CD14-positive monocyte (primary cell): ENCODE measurements around the gene OLFML1. TPM values are rescaled to one million over a fixed set of nuclear protein-coding genes. Genes with fewer than 3 reads are reported as not detected.

Source experiments
- DNase-seq, 3 donors: peaks; one replicate each; pipeline ENCODE4 v3.0.0-alpha.2; 2011 to 2022
- H2AFZ ChIP-seq: 2 replicates; pipeline ENCODE4 v1.6.0; 2012; ENCODE audit warnings: mild to moderate bottlenecking, low read depth, low read length, inconsistent platforms; ENCODE audit not compliant: insufficient read depth, poor library complexity, severe bottlenecking
- H3K27ac ChIP-seq, 2 donors: 1 replicate in 1 of 2; 2 replicates in 1 of 2; pipeline ENCODE4 v1.5.1; 2012 to 2013; ENCODE audit warnings: low read length in 2 of 2, control low read depth in 1 of 2, inconsistent platforms in 1 of 2, low read depth in 1 of 2, mild to moderate bottlenecking in 1 of 2
- H3K27me3 ChIP-seq, 2 donors: one replicate each; pipeline versions ENCODE4 v1.6.0 to v1.6.1; 2011 to 2013; ENCODE audit warnings: low read length in 2 of 2; ENCODE audit not compliant: control insufficient read depth in 2 of 2, insufficient read depth in 2 of 2
- H3K36me3 ChIP-seq, 2 donors: replicated peaks in 1 of 2; 1 replicate in 1 of 2; 2 replicates in 1 of 2; pipeline versions ENCODE4 v1.5.1 to v1.6.1; 2012 to 2013; ENCODE audit warnings: low read length in 2 of 2, control low read depth in 1 of 2, inconsistent platforms in 1 of 2, mild to moderate bottlenecking in 1 of 2; ENCODE audit not compliant: insufficient read depth in 2 of 2, control insufficient read depth in 1 of 2
- H3K4me1 ChIP-seq, 2 donors: 1 replicate in 1 of 2; 2 replicates in 1 of 2; pipeline versions ENCODE4 v1.5.1 to v1.6.1; 2012 to 2013; ENCODE audit warnings: low read length in 2 of 2, control low read depth in 1 of 2, inconsistent platforms in 1 of 2, mild to moderate bottlenecking in 1 of 2, moderate library complexity in 1 of 2; ENCODE audit not compliant: insufficient read depth in 2 of 2, control insufficient read depth in 1 of 2
- H3K4me2 ChIP-seq: replicated peaks from 2 replicates; pipeline ENCODE3; 2012; ENCODE audit warnings: low read length, moderate library complexity, mild to moderate bottlenecking; ENCODE audit not compliant: poor library complexity, severe bottlenecking; ENCODE audit errors: extremely low read depth
- H3K4me3 ChIP-seq, 3 experiments: fragments of 200-600 bp in 1 of 3; sonication (generic) in 1 of 3; replicated peaks in 1 of 3; 1 replicate in 2 of 3; 2 replicates in 1 of 3; pipeline ENCODE4 v1.5.1; 2011 to 2013; ENCODE audit warnings: low read length in 3 of 3, mild to moderate bottlenecking in 3 of 3, control low read depth in 2 of 3, low read depth in 2 of 3, inconsistent platforms in 1 of 3, moderate library complexity in 1 of 3
- H3K79me2 ChIP-seq: 2 replicates; pipeline ENCODE4 v1.6.0; 2012; ENCODE audit warnings: mild to moderate bottlenecking, control low read depth, inconsistent platforms, low read length, moderate library complexity; ENCODE audit not compliant: insufficient read depth
- H3K9ac ChIP-seq: 2 replicates; pipeline ENCODE4 v1.6.0; 2017; ENCODE audit warnings: low read length, mild to moderate bottlenecking; ENCODE audit not compliant: insufficient read depth, poor library complexity, severe bottlenecking
- H3K9me3 ChIP-seq, 2 donors: replicated peaks in 1 of 2; 1 replicate in 1 of 2; 2 replicates in 1 of 2; pipeline versions ENCODE4 v1.5.1 to v1.6.1; 2012 to 2013; ENCODE audit warnings: low read length in 2 of 2, control low read depth in 1 of 2; ENCODE audit not compliant: control insufficient read depth in 1 of 2, insufficient read depth in 1 of 2
- H4K20me1 ChIP-seq: 2 replicates; pipeline ENCODE4 v1.6.0; 2012; ENCODE audit warnings: mild to moderate bottlenecking, low read length, control low read depth, moderate library complexity; ENCODE audit not compliant: insufficient read depth
- H3K27ac Mint-ChIP-seq, 7 donors: one replicate each; pipeline ENCODE4 v1.8.0; 2020; ENCODE audit warnings: mild to moderate bottlenecking in 7 of 7, mixed read lengths in 7 of 7, moderate library complexity in 6 of 7, inconsistent platforms in 2 of 7
- H3K27me3 Mint-ChIP-seq, 3 donors: one replicate each; pipeline ENCODE4 v1.8.0; 2021 to 2022; ENCODE audit warnings: low read depth in 3 of 3, mild to moderate bottlenecking in 3 of 3, mixed read lengths in 3 of 3, moderate library complexity in 3 of 3, inconsistent platforms in 1 of 3
- H3K36me3 Mint-ChIP-seq, 2 donors: one replicate each; pipeline ENCODE4 v1.8.0; 2020; ENCODE audit warnings: mixed read lengths in 2 of 2, inconsistent platforms in 1 of 2, mild to moderate bottlenecking in 1 of 2
- H3K4me1 Mint-ChIP-seq: one replicate; pipeline ENCODE4 v1.8.0; 2020; ENCODE audit warnings: mild to moderate bottlenecking, mixed read lengths
- H3K4me3 Mint-ChIP-seq, 2 donors: one replicate each; pipeline ENCODE4 v1.8.0; 2020; ENCODE audit warnings: mild to moderate bottlenecking in 2 of 2, mixed read lengths in 2 of 2, moderate library complexity in 1 of 2
- H3K9me3 Mint-ChIP-seq, 7 donors: one replicate each; pipeline ENCODE4 v1.8.0; 2020 to 2022; ENCODE audit warnings: mixed read lengths in 7 of 7, mild to moderate bottlenecking in 6 of 7, moderate library complexity in 6 of 7, inconsistent platforms in 2 of 7
- CTCF ChIP-seq: fragments of 200-600 bp; IDR thresholded peaks from one replicate; pipeline ENCODE4 v1.8.0; 2022; ENCODE audit warnings: antibody characterized with exemption, mild to moderate bottlenecking
- WGBS: methylation state at CpG from one replicate; pipeline ENCODE4 v1.1.5; 2013; ENCODE audit warnings: missing lambda C conversion rate; ENCODE audit not compliant: insufficient coverage; 5-methylcytosine and 5-hydroxymethylcytosine counted together
- intact Hi-C, 2 donors: fragments of 100-400 bp; cut with micrococcal nuclease; formaldehyde crosslinking; loops; one replicate each; pipeline versions ENCODE4 v1.15.0 to v1.15.1; 2023
- polyA plus RNA-seq, 3 donors: library from polyadenylated mRNA; depleted of rRNA in 1 of 3; unstranded in 2 of 3; stranded (reverse) in 1 of 3; fragments of 300-500 nt in 2 of 3; fragments of >200 nt in 1 of 3; fragmentation: Illumina TruSeq in 2 of 3; gene quantifications; 1 replicate in 2 of 3; 2 replicates in 1 of 3; pipeline ENCODE4 v1.2.3, GENCODE V29; 2012 to 2021

Gene OLFML1
- polyA plus RNA-seq, 3 donors = 0.11 to 0.17 TPM; not detected in 1

DNA sequence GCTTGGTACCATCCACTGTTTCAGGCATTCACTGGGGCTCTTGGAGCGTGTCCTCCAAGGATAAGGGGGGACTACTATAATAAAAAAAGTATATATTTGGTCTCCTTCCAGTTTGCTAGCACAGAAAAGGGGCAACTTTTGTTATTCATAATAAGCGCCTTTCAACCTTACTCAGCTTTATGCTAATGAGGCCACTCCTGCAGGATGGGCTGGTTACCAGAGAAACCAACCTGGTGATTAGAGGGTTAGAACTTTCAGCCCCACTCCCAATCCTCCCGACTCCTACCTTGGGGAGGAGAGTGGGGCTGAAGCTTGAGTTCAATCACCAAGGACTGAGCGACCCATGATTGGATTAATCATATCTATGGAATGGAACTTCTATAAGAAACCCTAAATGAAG lies 60.3 kb downstream of the OLFML1 start:
- Histone ChIP-seq H3K79me2 (no peaks in the 10 kb centered on the region), H3K4me1 (no peaks in the 10 kb centered on the region), H2AFZ (no peak overlapping the region), H4K20me1 (peaks cover 84% of the 10 kb centered on the region), H3K4me3 (no peak overlapping the region), H3K9ac (no peak overlapping the region), H3K4me2 (no peak overlapping the region), H3K9me3 (no peaks in the 10 kb centered on the region), H3K27me3 (no peaks in the 10 kb centered on the region), H3K27ac (no peak overlapping the region), H3K36me3 (peaks cover 9 to 23% of the 10 kb centered on the region in 2 donors)
- Mint-ChIP-seq H3K4me3 (no peak overlapping the region), H3K9me3 (no peaks in the 10 kb centered on the region), H3K4me1 (no peaks in the 10 kb centered on the region), H3K27me3 (peaks cover 4 to 8% (median 7%) of the 10 kb centered on the region in 3 donors), H3K36me3 (peaks cover 24 to 30% of the 10 kb centered on the region in 2 donors), H3K27ac (no peak overlapping the region)
- no peak for TF ChIP-seq CTCF
- intact Hi-C loops = no loop called here
- DNase-seq = no peak
- no CpG with 5 or more reads among the region's 4 CpGs for WGBS

DNA sequence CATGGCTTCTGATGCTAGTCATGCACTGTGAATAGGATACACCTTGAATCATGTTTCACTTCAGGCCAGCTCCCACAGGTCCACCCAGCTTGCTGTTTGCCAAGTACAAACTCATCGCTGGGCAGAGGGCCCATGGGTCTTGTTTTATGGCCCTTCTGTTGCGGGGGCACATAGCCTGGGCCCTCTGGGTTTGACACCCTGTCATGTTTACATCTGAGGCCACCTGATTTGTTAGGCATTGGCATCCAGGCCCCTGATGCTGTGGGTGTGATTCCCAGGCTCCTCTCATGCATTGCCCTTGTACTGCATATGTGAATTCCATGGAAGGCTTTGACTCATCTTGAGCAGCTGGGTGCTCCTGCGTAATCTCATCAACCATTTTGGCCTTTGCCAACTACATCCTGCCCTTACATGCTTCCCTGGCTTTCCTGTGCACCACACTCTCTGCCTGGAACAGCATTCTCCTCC lies 61.1 kb downstream of the OLFML1 start:
- Mint-ChIP-seq H3K27me3 (peaks cover 4 to 6% (median 5%) of the 10 kb centered on the region in 3 donors), H3K9me3 (no peaks in the 10 kb centered on the region), H3K36me3 (peaks cover 31 to 35% of the 10 kb centered on the region in 2 donors), H3K27ac (peak overlapping the region in 1 of 7 donors; percentile 76), H3K4me1 (no peaks in the 10 kb centered on the region), H3K4me3 (no peak overlapping the region)
- H3K27ac ChIP-seq = no peak overlapping the region
- no peak overlapping the region for H3K4me2 ChIP-seq
- peaks cover 12 to 31% of the 10 kb centered on the region in 2 donors for H3K36me3 ChIP-seq
- DNase-seq = no peak
- no peak overlapping the region for H3K9ac ChIP-seq
- H3K27me3 ChIP-seq = no peaks in the 10 kb centered on the region
- no peak overlapping the region for H2AFZ ChIP-seq
- no peaks in the 10 kb centered on the region for H3K9me3 ChIP-seq
- intact Hi-C loops = no loop called here
- no peaks in the 10 kb centered on the region for H3K4me1 ChIP-seq
- H3K79me2 ChIP-seq = no peaks in the 10 kb centered on the region
- peaks cover 77% of the 10 kb centered on the region for H4K20me1 ChIP-seq
- no peak overlapping the region for H3K4me3 ChIP-seq
- WGBS = 96% methylated on average over 3 of the region's 3 CpGs
- no peak for TF ChIP-seq CTCF
